H1 (cell line): ENCODE data around the gene FIP1L1. TPM values are rescaled to one million over a fixed set of nuclear protein-coding genes. Genes with fewer than 3 reads are reported as not detected.

Experiments used
- CTCF ChIA-PET: fragments of 300-600 bp; sonication (Branson Sonifier 250); formaldehyde crosslinking; loops from one replicate; lab custom pipeline; 2021; ENCODE audit not compliant: partially characterized antibody; lab: Charles Lee
- POLR2A ChIA-PET: fragments of 300-600 bp; sonication (Branson Sonifier 250); formaldehyde crosslinking; loops from one replicate; lab custom pipeline; 2021; ENCODE audit warnings: inconsistent platforms; ENCODE audit not compliant: partially characterized antibody; lab: Charles Lee
- DNase-seq, 2 experiments: peaks; one replicate each; pipeline versions ENCODE4 v3.0.0 to v3.0.0-alpha.2; 2010 to 2022; ENCODE audit warnings: low spot score in 2 of 2, low read depth in 1 of 2, mixed read lengths in 1 of 2
- FAIRE-seq: peaks from 2 replicates; lab custom pipeline; 2011; peaks lifted over from hg19 to GRCh38; lab: Jason Lieb, UNC
- H2AFZ ChIP-seq: 2 replicates; pipeline ENCODE4 v1.8.1; 2012; ENCODE audit warnings: low read length, inconsistent platforms
- H2AK5ac ChIP-seq: 2 replicates; pipeline ENCODE4 v1.6.1; 2013; ENCODE audit warnings: low read depth, low read length
- H2BK120ac ChIP-seq: replicated peaks from 2 replicates; pipeline ENCODE3; 2013; ENCODE audit warnings: low read depth, low read length, inconsistent platforms
- H2BK12ac ChIP-seq: 2 replicates; pipeline ENCODE4 v1.6.1; 2013; ENCODE audit warnings: low read depth, low read length
- H2BK15ac ChIP-seq: 2 replicates; pipeline ENCODE4 v1.6.1; 2013; ENCODE audit warnings: low read length
- H2BK20ac ChIP-seq: 2 replicates; pipeline ENCODE4 v1.6.1; 2013; ENCODE audit warnings: low read length
- H2BK5ac ChIP-seq: 2 replicates; pipeline ENCODE4 v1.6.1; 2013; ENCODE audit warnings: low read depth, low read length
- H3K14ac ChIP-seq: 2 replicates; pipeline ENCODE4 v1.6.1; 2013; ENCODE audit warnings: inconsistent platforms; ENCODE audit not compliant: insufficient read length
- H3K18ac ChIP-seq: 2 replicates; pipeline ENCODE4 v1.6.1; 2013; ENCODE audit warnings: low read length; ENCODE audit errors: extremely low read depth
- H3K23ac ChIP-seq: 2 replicates; pipeline ENCODE4 v1.6.1; 2013; ENCODE audit warnings: inconsistent platforms; ENCODE audit not compliant: insufficient read length
- H3K23me2 ChIP-seq: 2 replicates; pipeline ENCODE4 v1.6.1; 2013; ENCODE audit warnings: low read depth, low read length
- H3K27ac ChIP-seq: 2 replicates; pipeline ENCODE4 v1.6.1; 2011; ENCODE audit warnings: low read depth, low read length, inconsistent platforms
- H3K27me3 ChIP-seq, 4 experiments: replicated peaks in 1 of 4; 1 replicate in 1 of 4; 2 replicates in 3 of 4; pipeline versions ENCODE4 v1.6.1 to v1.8.1; 2011 to 2013; ENCODE audit warnings: low read length in 3 of 4, mild to moderate bottlenecking in 3 of 4, inconsistent platforms in 2 of 4, mixed read lengths in 2 of 4, moderate library complexity in 1 of 4; ENCODE audit not compliant: control insufficient read depth in 3 of 4, insufficient read depth in 3 of 4; ENCODE audit errors: extremely low read depth in 1 of 4
- H3K36me3 ChIP-seq, 4 experiments: 2 replicates each; pipeline versions ENCODE4 v1.6.1 to v1.8.1; 2011 to 2013; ENCODE audit warnings: mild to moderate bottlenecking in 4 of 4, low read length in 3 of 4, moderate library complexity in 2 of 4, control low read depth in 1 of 4, inconsistent platforms in 1 of 4; ENCODE audit not compliant: insufficient read depth in 4 of 4, control insufficient read depth in 2 of 4
- H3K4ac ChIP-seq: replicated peaks from 2 replicates; pipeline ENCODE3; 2013; ENCODE audit warnings: low read length, low read depth, mixed read lengths, inconsistent platforms; ENCODE audit not compliant: insufficient read length
- H3K4me1 ChIP-seq, 4 experiments: replicated peaks in 1 of 4; 1 replicate in 1 of 4; 2 replicates in 3 of 4; pipeline versions ENCODE4 v1.6.1 to v1.8.1; 2011 to 2013; ENCODE audit warnings: low read length in 3 of 4, inconsistent platforms in 2 of 4, mixed read lengths in 1 of 4; ENCODE audit not compliant: insufficient read depth in 4 of 4, control insufficient read depth in 3 of 4
- H3K4me2 ChIP-seq, 2 experiments: 2 replicates each; pipeline versions ENCODE4 v1.6.1 to v1.8.1; 2011 to 2013; ENCODE audit warnings: low read depth in 2 of 2, low read length in 2 of 2, control low read depth in 1 of 2, inconsistent platforms in 1 of 2, mild to moderate bottlenecking in 1 of 2; ENCODE audit not compliant: insufficient read depth in 1 of 2
- H3K4me3 ChIP-seq, 4 experiments: fragments of 200-600, 300-600 bp in 1 of 4; sonication (generic), shearing (Covaris generic), sonication (Bioruptor Twin) in 1 of 4; 2 replicates each; pipeline versions ENCODE4 v1.5.1 to v1.8.1; 2011 to 2016; ENCODE audit warnings: low read length in 4 of 4, low read depth in 3 of 4, control low read depth in 2 of 4, inconsistent platforms in 2 of 4, mild to moderate bottlenecking in 2 of 4, mixed read lengths in 1 of 4, moderate library complexity in 1 of 4; ENCODE audit not compliant: insufficient read depth in 2 of 4; ENCODE audit errors: extremely low read depth in 1 of 4
- H3K56ac ChIP-seq: replicated peaks from 2 replicates; pipeline ENCODE3; 2013; ENCODE audit warnings: low read depth, mild to moderate bottlenecking, mixed read lengths, low read length, inconsistent platforms; ENCODE audit not compliant: insufficient read length
- H3K79me1 ChIP-seq: 2 replicates; pipeline ENCODE4 v1.6.1; 2013; ENCODE audit warnings: low read depth, low read length, control low read depth
- H3K79me2 ChIP-seq, 2 experiments: 2 replicates each; pipeline versions ENCODE4 v1.6.1 to v1.8.1; 2012 to 2013; ENCODE audit warnings: low read length in 2 of 2, mild to moderate bottlenecking in 2 of 2, inconsistent platforms in 1 of 2; ENCODE audit not compliant: insufficient read depth in 2 of 2, control insufficient read depth in 1 of 2
- H3K9ac ChIP-seq, 4 experiments: replicated peaks in 1 of 4; 1 replicate in 1 of 4; 2 replicates in 3 of 4; pipeline versions ENCODE4 v1.6.1 to v1.8.1; 2011 to 2013; ENCODE audit warnings: low read depth in 3 of 4, low read length in 3 of 4, control low read depth in 2 of 4, mild to moderate bottlenecking in 2 of 4, moderate library complexity in 2 of 4, inconsistent platforms in 1 of 4; ENCODE audit errors: extremely low read depth in 1 of 4
- H3K9me3 ChIP-seq, 2 experiments: 2 replicates each; pipeline versions ENCODE4 v1.6.1 to v1.8.1; 2012 to 2013; ENCODE audit warnings: mild to moderate bottlenecking in 2 of 2, moderate library complexity in 2 of 2, control low read depth in 1 of 2, inconsistent platforms in 1 of 2, low read depth in 1 of 2, low read length in 1 of 2, mixed read lengths in 1 of 2; ENCODE audit not compliant: insufficient read depth in 2 of 2
- H4K20me1 ChIP-seq, 2 experiments: replicated peaks in 1 of 2; 2 replicates each; pipeline versions ENCODE3 to v1.8.1; 2011 to 2013; ENCODE audit warnings: inconsistent platforms in 2 of 2, low read length in 2 of 2, mild to moderate bottlenecking in 1 of 2; ENCODE audit not compliant: insufficient read depth in 2 of 2, control insufficient read depth in 1 of 2
- H4K5ac ChIP-seq: 2 replicates; pipeline ENCODE4 v1.6.1; 2013; ENCODE audit warnings: low read length, low read depth, mixed read lengths, inconsistent platforms; ENCODE audit not compliant: insufficient read length
- H4K8ac ChIP-seq: 2 replicates; pipeline ENCODE4 v1.8.0; 2013; ENCODE audit warnings: mild to moderate bottlenecking, moderate library complexity, low read length, inconsistent platforms; ENCODE audit not compliant: insufficient read depth; ENCODE audit errors: extremely low read depth
- H4K91ac ChIP-seq: replicated peaks from 2 replicates; pipeline ENCODE3; 2013; ENCODE audit warnings: low read length, mixed read lengths, inconsistent platforms; ENCODE audit not compliant: insufficient read length
- ASH2L ChIP-seq: fragments of 200-600, 300-600 bp; sonication (generic); IDR thresholded peaks from one replicate; pipeline ENCODE4 v1.7.1; 2017; ENCODE audit warnings: low read length
- JUND ChIP-seq: IDR thresholded peaks from 2 replicates; pipeline ENCODE4 v1.6.1; 2011; ENCODE audit warnings: mild to moderate bottlenecking, improper control_type of control experiment, low read length
- POLR2A ChIP-seq, 2 experiments: IDR thresholded peaks; 1 replicate in 1 of 2; 2 replicates in 1 of 2; pipeline ENCODE4 v1.6.1; 2011; ENCODE audit warnings: low read depth in 2 of 2, low read length in 2 of 2, mild to moderate bottlenecking in 2 of 2; ENCODE audit errors: control extremely low read depth in 1 of 2
- SAP30 ChIP-seq: fragments of 300-600 bp; sonication (generic); IDR thresholded peaks from 2 replicates; pipeline ENCODE4 v1.7.1; 2012; ENCODE audit warnings: low read length, moderate library complexity, mild to moderate bottlenecking, inconsistent platforms; ENCODE audit not compliant: insufficient read depth, insufficient replicate concordance
- SIN3A ChIP-seq, 2 experiments: IDR thresholded peaks in 1 of 2; conservative IDR thresholded peaks in 1 of 2; 2 replicates each; pipeline ENCODE4 v1.6.1; 2011 to 2012; ENCODE audit warnings: low read length in 2 of 2, improper control_type of control experiment in 1 of 2, low read depth in 1 of 2, mild to moderate bottlenecking in 1 of 2
- SP1 ChIP-seq: IDR thresholded peaks from 2 replicates; pipeline ENCODE4 v1.6.1; 2011; ENCODE audit warnings: low read depth, low read length
- TBP ChIP-seq: IDR thresholded peaks from 2 replicates; pipeline ENCODE4 v1.6.1; 2011; ENCODE audit warnings: low read depth, low read length, improper control_type of control experiment
- ZNF274 ChIP-seq: IDR thresholded peaks from 2 replicates; pipeline ENCODE4 v1.7.0; 2012; ENCODE audit warnings: low read length, borderline replicate concordance; ENCODE audit errors: extremely low read depth
- WGBS, 2 experiments: shearing (Covaris generic) in 1 of 2; methylation state at CpG; one replicate each; pipeline versions ENCODE4 v1.1.6 to v1.1.7; 2013 to 2015; ENCODE audit warnings: low lambda C conversion rate in 2 of 2, mixed read lengths in 2 of 2, inconsistent platforms in 1 of 2, low coverage in 1 of 2, missing lambda C conversion rate in 1 of 2; ENCODE audit not compliant: insufficient replicate concordance in 2 of 2, insufficient coverage in 1 of 2, insufficient read length in 1 of 2; ENCODE audit errors: extremely low coverage in 1 of 2, missing lambda C conversion rate in 1 of 2; 5-methylcytosine and 5-hydroxymethylcytosine counted together
- polyA plus RNA-seq, 7 experiments: library from polyadenylated mRNA; depleted of rRNA in 3 of 7; stranded (reverse) in 5 of 7; unstranded in 2 of 7; fragments of >200 nt in 5 of 7; fragments of 200-250 nt in 2 of 7; gene quantifications; 1 replicate in 5 of 7; 2 replicates in 1 of 7; 4 replicates in 1 of 7; pipeline versions ENCODE4 v1.2.1 to v1.2.3, GENCODE V29; 2011 to 2013; ENCODE audit warnings: missing spikeins in 2 of 7, mixed read lengths in 2 of 7
- total RNA-seq: library from RNA; stranded (reverse); fragmentation: NEBNext Ultra II Directional; extraction: Animal tissue kit (Norgen Biotek cat#: 25700); gene quantifications from 2 replicates; pipeline ENCODE4 v1.2.1, GENCODE V29; 2021
- TF ChIP-seq, protein P1 (sequence below): IDR thresholded peaks from 2 replicates; pipeline ENCODE4 v1.6.1; 2011; ENCODE audit warnings: low read length, improper control_type of control experiment
- TF ChIP-seq, protein P2 (sequence below): IDR thresholded peaks from 2 replicates; pipeline ENCODE4 v1.6.1; 2012; ENCODE audit warnings: inconsistent platforms

The FIP1L1 gene
- total and polyA plus RNA-seq, 2 of the 8 experiments (the other 6 are each of a cell fraction or from before 2014, with no cell fraction given) = 19.5 to 53.7 TPM

DNA sequence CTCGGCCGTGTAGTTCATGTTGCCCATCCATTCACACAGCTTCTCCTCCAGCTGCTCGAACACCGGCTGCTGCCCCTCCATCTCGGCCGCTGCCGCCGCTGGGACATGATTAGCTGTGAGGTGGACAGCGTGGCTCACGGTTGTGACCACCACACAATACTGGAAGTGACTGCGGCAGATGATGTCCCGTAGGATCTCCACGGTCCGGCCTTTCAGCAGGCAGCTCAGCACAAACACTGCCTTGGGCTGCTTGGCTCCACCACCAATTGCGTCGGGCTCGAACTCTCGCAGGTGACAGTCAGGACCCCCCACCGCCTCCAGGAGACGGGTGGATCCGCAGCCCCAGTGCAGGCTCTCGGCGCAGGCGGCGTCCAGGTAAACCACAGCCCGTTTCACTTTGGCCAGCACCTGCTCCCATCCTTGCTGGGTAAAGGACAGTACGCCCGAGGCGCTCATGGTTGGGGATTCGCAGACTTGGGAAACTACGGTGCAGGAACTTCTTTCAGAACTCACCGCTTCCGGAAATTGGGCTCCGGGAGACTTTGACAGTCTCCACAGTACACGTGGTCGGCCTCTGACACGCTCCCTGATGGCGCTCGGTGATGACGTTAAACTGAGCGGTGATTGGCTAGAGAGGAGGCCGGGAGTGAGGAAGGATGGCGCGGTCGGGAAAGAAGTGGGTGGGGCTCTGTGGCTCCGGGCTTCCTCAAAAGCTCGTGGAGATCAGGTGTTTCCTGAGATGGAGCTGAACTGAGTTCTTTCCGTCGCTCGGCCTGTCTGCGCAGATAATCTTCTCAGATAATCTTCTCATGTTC lies 11.7 kb upstream of the FIP1L1 start, which contains the start of gene SCFD2:
Gene SCFD2, minus strand, starts transcription at position 576 of the 815 bp plus-strand sequence.
- peak within 1 kb of the TSS; percentile 95 for H2AFZ ChIP-seq
- H4K8ac ChIP-seq = peak within 1 kb of the TSS; percentile 39
- no peaks in the 10 kb centered on the region for H3K79me2 ChIP-seq
- H3K4me1 ChIP-seq = 0 out of 7 replicates have a peak, but pooled peaks cover 0 to 2% (median 0%) of the 10 kb centered on the region in 4 experiments
- no peak within 1 kb of the TSS for H3K4ac ChIP-seq
- no peak within 1 kb of the TSS for H2BK15ac ChIP-seq
- peak within 1 kb of the TSS; percentile 74 to 99 (median 97) for H3K4me3 ChIP-seq
- DNase-seq = peak; percentile 82 to 97
- no peak within 1 kb of the TSS for H3K56ac ChIP-seq
- H2AK5ac ChIP-seq = no peak within 1 kb of the TSS
- H4K5ac ChIP-seq = no peak within 1 kb of the TSS
- H2BK12ac ChIP-seq = no peak within 1 kb of the TSS
- H3K9ac ChIP-seq = peak within 1 kb of the TSS in 3 of 4 experiments; percentile 6 to 48 (median 14); a peak in 4 of 7 replicates
- H3K36me3 ChIP-seq = no peaks in the 10 kb centered on the region
- H3K23me2 ChIP-seq = peaks cover 13% of the 10 kb centered on the region; the same call in 1 of the 2 replicates
- H2BK120ac ChIP-seq = no peak within 1 kb of the TSS
- H3K14ac ChIP-seq = no peak within 1 kb of the TSS
- H3K18ac ChIP-seq = no peak within 1 kb of the TSS
- FAIRE-seq = peak; percentile 76
- 1% methylated on average over 51 of the region's 51 CpGs; no CpG with 5 or more reads in 1 of the 2 experiments for WGBS, 2 experiments
- no peaks in the 10 kb centered on the region for H4K20me1 ChIP-seq
- H3K4me2 ChIP-seq = peak within 1 kb of the TSS; percentile 78 to 97
- H4K91ac ChIP-seq = no peak within 1 kb of the TSS
- H3K27ac ChIP-seq = no peak within 1 kb of the TSS
- no peak within 1 kb of the TSS for H2BK20ac ChIP-seq
- no peaks in the 10 kb centered on the region for H3K9me3 ChIP-seq
- ChIA-PET CTCF (interaction anchor here (0.9 to 1.2 kb wide), 2 partner anchors 22 to 349 kb away, joined by 3 to 5 read pairs; no protein-coding TSS in a partner anchor), POLR2A (no interaction called here)
- H3K23ac ChIP-seq = no peak within 1 kb of the TSS
- H3K27me3 ChIP-seq = peaks cover 2 to 8% (median 3%) of the 10 kb centered on the region in 4 experiments; a peak in 5 of 7 replicates
- no peaks in the 10 kb centered on the region for H3K79me1 ChIP-seq
- no peak within 1 kb of the TSS for H2BK5ac ChIP-seq
- TF ChIP-seq SAP30 = peak; percentile 100
- no peak for TF ChIP-seq JUND
- TF ChIP-seq ZNF274 = no peak
- peak; percentile 100 for TF ChIP-seq SIN3A (conservative IDR thresholded peaks at IDR 0.05 in 1 of 2, IDR thresholded peaks at IDR 0.05 in 1 of 2; ENCODE audit: low read depth in 1 of 2, low read length in 2 of 2)
- TF ChIP-seq, protein P1, sequence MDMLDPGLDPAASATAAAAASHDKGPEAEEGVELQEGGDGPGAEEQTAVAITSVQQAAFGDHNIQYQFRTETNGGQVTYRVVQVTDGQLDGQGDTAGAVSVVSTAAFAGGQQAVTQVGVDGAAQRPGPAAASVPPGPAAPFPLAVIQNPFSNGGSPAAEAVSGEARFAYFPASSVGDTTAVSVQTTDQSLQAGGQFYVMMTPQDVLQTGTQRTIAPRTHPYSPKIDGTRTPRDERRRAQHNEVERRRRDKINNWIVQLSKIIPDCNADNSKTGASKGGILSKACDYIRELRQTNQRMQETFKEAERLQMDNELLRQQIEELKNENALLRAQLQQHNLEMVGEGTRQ = peak; percentile 64
- peak; percentile 53; the same call in 1 of the 2 replicates for TF ChIP-seq TBP
- peak; percentile 68; the same call in 1 of the 2 replicates for TF ChIP-seq SP1
- TF ChIP-seq, protein P2, sequence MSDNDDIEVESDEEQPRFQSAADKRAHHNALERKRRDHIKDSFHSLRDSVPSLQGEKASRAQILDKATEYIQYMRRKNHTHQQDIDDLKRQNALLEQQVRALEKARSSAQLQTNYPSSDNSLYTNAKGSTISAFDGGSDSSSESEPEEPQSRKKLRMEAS = peak; percentile 99
- peak; percentile 84 for TF ChIP-seq ASH2L
- TF ChIP-seq POLR2A (IDR thresholded peaks at IDR 0.05; ENCODE audit: control extremely low read depth in 1 of 2, low read depth in 2 of 2, low read length in 2 of 2) = peak; percentile 32 to 81
